Testis (tissue), 3 donors: ENCODE measurements around the gene KCNAB1. TPM values are rescaled to one million over a fixed set of nuclear protein-coding genes. Genes with fewer than 3 reads are reported as not detected.

ENCODE experiments used
- DNase-seq: peaks from one replicate; pipeline ENCODE4 v3.0.0-alpha.2; 2019
- H3K27ac ChIP-seq, 2 donors: fragments of 200-600 bp; sonication (generic); one replicate each; pipeline ENCODE4 v1.5.1; 2019
- H3K27me3 ChIP-seq: fragments of 200-600 bp; sonication (generic); one replicate; pipeline ENCODE4 v1.5.1; 2019
- H3K36me3 ChIP-seq: fragments of 200-600 bp; sonication (generic); one replicate; pipeline ENCODE4 v1.5.1; 2017; ENCODE audit warnings: low read depth; ENCODE audit errors: missing control alignments
- H3K4me1 ChIP-seq: fragments of 200-600 bp; sonication (generic); one replicate; pipeline ENCODE4 v1.5.1; 2019
- H3K4me3 ChIP-seq, 2 donors: fragments of 200-600 bp; sonication (generic); one replicate each; pipeline ENCODE4 v1.5.1; 2017 to 2019
- H3K9me3 ChIP-seq: fragments of 200-600 bp; sonication (generic); one replicate; pipeline ENCODE4 v1.5.1; 2017
- POLR2A ChIP-seq: fragments of 450-650 bp; IDR thresholded peaks from one replicate; pipeline ENCODE4 v1.6.1; 2017; ENCODE audit warnings: antibody characterized with exemption, mild to moderate bottlenecking, moderate library complexity
- WGBS, 2 donors: methylation state at CpG; one replicate each; pipeline ENCODE4 v1.1.5; 2018; 5-methylcytosine and 5-hydroxymethylcytosine counted together
- intact Hi-C: fragments of 100-400 bp; cut with DNase I; formaldehyde crosslinking; loops from one replicate; pipeline ENCODE4 v1.15.1; 2023; ENCODE audit warnings: low total_unique reads
- polyA plus RNA-seq: library from polyadenylated mRNA; stranded (reverse); fragments of 350-450 nt; fragmentation: Illumina TruSeq; extraction: RNeasy Lipid Tissue Mini Kit (QIAGEN cat#74804); gene quantifications from one replicate; pipeline ENCODE4 v1.2.3, GENCODE V29; 2014; ENCODE audit warnings: low read depth, low replicate concordance; ENCODE audit not compliant: insufficient read depth
- total RNA-seq, 2 donors: library from RNA; depleted of rRNA; stranded (reverse); fragments of >200 nt; gene quantifications; one replicate each; pipeline ENCODE4 v1.2.3, GENCODE V29; 2016
- TF ChIP-seq, protein P1 (sequence below), 3 experiments: fragments of 450-650 bp in 2 of 3; fragments of 200-600 bp in 1 of 3; sonication (generic) in 1 of 3; IDR thresholded peaks; one replicate each; pipeline ENCODE4 v1.5.1; 2016 to 2019; ENCODE audit warnings: antibody characterized with exemption in 3 of 3, mild to moderate bottlenecking in 2 of 3, moderate library complexity in 1 of 3

The KCNAB1 gene
- total and polyA plus RNA-seq, 3 donors from 2014 or later: 3.8 to 8.9 (median 5.7) TPM

DNA sequence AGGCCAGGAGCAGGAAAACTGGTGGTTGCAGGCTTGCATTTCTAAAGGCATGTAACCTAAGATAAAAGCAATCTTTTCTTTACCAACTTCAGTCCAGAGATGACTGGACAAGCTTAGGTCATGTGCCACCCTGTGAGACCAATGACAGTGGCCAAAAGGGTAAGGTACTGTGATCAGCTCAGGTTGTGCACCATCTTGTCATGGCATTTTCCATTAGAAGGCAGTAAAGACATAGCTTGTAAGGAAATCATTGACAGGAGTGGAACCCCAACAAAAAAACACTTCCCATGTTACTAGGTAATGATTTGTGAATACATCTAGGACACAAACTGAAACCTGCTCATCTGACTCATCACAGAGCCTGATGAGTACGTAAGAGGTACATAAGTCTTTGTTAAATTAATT, 399.4 kb downstream of the KCNAB1 start:
- WGBS, 2 donors: 90 to 94% methylated on average over 1 of the region's 1 CpG
- DNase-seq: no peak
- no peak for TF ChIP-seq POLR2A
- TF ChIP-seq, protein P1, sequence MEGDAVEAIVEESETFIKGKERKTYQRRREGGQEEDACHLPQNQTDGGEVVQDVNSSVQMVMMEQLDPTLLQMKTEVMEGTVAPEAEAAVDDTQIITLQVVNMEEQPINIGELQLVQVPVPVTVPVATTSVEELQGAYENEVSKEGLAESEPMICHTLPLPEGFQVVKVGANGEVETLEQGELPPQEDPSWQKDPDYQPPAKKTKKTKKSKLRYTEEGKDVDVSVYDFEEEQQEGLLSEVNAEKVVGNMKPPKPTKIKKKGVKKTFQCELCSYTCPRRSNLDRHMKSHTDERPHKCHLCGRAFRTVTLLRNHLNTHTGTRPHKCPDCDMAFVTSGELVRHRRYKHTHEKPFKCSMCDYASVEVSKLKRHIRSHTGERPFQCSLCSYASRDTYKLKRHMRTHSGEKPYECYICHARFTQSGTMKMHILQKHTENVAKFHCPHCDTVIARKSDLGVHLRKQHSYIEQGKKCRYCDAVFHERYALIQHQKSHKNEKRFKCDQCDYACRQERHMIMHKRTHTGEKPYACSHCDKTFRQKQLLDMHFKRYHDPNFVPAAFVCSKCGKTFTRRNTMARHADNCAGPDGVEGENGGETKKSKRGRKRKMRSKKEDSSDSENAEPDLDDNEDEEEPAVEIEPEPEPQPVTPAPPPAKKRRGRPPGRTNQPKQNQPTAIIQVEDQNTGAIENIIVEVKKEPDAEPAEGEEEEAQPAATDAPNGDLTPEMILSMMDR (IDR thresholded peaks at IDR 0.05): no peak
- no peaks in the 10 kb centered on the region for H3K36me3 ChIP-seq
- no peaks in the 10 kb centered on the region for H3K27me3 ChIP-seq
- no peaks in the 10 kb centered on the region for H3K9me3 ChIP-seq
- no peak overlapping the region for H3K27ac ChIP-seq
- intact Hi-C loops: loop anchor here (10.0 kb wide), 1 partner anchor 365 kb away; no protein-coding TSS in a partner anchor
- H3K4me3 ChIP-seq: no peak overlapping the region
- H3K4me1 ChIP-seq: peaks cover 11% of the 10 kb centered on the region

DNA sequence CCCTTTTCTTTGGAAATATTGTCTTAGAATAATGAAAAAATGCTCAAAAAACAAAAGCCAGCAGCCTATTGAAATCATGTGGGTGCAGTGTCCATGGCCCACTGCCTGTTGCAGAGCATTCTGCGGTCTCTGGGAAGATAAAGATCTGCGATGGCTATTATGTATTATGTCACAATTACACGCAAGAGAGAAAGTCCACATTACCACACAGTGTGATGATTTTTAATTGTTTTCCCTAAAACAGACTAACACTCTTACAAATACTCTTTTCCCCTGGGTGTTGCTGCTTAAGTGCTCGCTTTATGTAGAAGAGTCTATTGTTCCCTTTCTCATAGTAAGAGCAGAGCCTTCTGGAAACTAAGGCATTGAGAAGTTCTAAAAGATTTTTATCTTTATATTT, 402.3 kb downstream of the KCNAB1 start:
- WGBS, 2 donors: 63 to 84% methylated on average over 4 of the region's 4 CpGs
- TF ChIP-seq, protein P1 (IDR thresholded peaks at IDR 0.05): no peak
- TF ChIP-seq POLR2A: no peak
- Histone ChIP-seq H3K4me1 (peaks cover 7% of the 10 kb centered on the region), H3K36me3 (no peaks in the 10 kb centered on the region), H3K27ac (no peak overlapping the region), H3K27me3 (no peaks in the 10 kb centered on the region), H3K4me3 (no peak overlapping the region), H3K9me3 (no peaks in the 10 kb centered on the region)
- intact Hi-C loops: no loop called here
- DNase-seq: no peak

DNA sequence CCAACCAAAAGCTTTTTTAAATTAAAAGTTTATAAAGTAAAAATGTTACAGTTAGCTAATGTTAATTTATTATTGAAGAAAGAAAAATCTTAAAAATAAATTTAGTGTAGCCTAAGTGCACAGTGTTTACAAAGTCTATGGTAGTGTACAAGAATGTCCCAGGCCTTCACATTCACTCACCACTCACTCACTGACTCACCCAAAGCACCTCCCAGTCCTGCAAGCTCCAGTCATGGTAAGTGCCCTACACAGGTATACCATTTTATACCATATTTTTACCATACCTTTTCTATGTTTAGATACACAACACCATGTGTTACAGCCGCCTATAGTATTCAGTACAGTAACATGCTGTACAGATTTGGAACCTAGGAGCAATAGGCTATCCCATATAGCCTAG, 405.4 kb downstream of the KCNAB1 start:
- 100% methylated on average over 1 of the region's 1 CpG for WGBS, 2 donors
- no peaks in the 10 kb centered on the region for H3K27me3 ChIP-seq
- no peaks in the 10 kb centered on the region for H3K9me3 ChIP-seq
- TF ChIP-seq, protein P1 (IDR thresholded peaks at IDR 0.05): no peak
- no peak for TF ChIP-seq POLR2A
- DNase-seq: no peak
- H3K36me3 ChIP-seq: no peaks in the 10 kb centered on the region
- H3K27ac ChIP-seq: no peak overlapping the region
- no peak overlapping the region for H3K4me3 ChIP-seq
- intact Hi-C loops: no loop called here
- peaks cover 7% of the 10 kb centered on the region for H3K4me1 ChIP-seq

DNA sequence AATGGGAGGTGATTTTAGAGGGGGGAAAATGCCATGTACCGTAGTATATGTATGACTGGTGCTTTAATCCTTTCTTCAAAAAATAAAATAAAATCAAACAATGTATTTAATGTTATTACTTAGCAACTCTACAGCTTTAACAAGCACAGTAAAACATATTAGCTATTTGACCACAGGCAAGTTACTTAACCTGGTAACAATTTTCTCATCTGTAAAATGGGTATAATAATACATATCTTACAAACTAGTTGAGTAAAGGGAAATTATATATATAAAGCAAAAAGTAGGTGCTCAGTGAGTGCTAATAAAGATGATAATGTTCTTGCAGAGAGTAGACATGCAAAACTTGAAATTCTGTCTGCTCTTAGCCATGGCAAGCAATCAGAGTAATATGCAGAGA, 406.7 kb downstream of the KCNAB1 start:
- Histone ChIP-seq H3K4me1 (peaks cover 7% of the 10 kb centered on the region), H3K27ac (no peak overlapping the region), H3K4me3 (no peak overlapping the region), H3K9me3 (no peaks in the 10 kb centered on the region), H3K27me3 (no peaks in the 10 kb centered on the region), H3K36me3 (no peaks in the 10 kb centered on the region)
- 58 to 86% methylated on average over 1 of the region's 1 CpG for whole genome bisulfite sequencing, 2 donors
- no peak for TF ChIP-seq POLR2A
- TF ChIP-seq, protein P1 (IDR thresholded peaks at IDR 0.05): no peak
- no peak for DNase-seq
- intact Hi-C loops: no loop called here

DNA sequence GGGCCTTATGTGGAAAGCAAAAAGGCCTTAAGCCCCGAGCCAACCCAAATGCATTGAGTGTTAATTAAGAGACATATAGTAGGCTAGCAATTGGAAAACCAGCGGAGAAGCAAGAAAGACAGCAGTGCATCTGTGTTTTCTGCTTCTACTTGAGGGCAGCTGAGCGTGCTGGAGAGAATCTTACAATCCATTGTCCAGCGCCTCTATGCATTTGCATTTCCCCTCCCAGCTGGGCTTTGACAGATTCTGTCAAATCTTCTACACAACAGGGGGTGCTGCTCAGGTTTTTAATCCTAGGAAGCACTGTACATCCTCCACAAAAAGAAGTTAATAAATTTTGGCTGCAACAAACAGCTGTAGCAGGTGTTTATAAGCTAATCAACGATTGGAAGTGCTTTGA, 410.6 kb downstream of the KCNAB1 start:
- intact Hi-C loops: no loop called here
- Histone ChIP-seq H3K4me1 (peaks cover 32% of the 10 kb centered on the region), H3K27me3 (no peaks in the 10 kb centered on the region), H3K36me3 (no peaks in the 10 kb centered on the region), H3K27ac (no peak overlapping the region), H3K9me3 (no peaks in the 10 kb centered on the region), H3K4me3 (no peak overlapping the region)
- no peak for DNase-seq
- 94 to 96% methylated on average over 5 of the region's 5 CpGs for WGBS, 2 donors
- no peak for TF ChIP-seq POLR2A
- TF ChIP-seq, protein P1 (IDR thresholded peaks at IDR 0.05): no peak
